A549 (cell line): Measurements from ENCODE around the gene PATJ. TPM values are rescaled to one million over a fixed set of nuclear protein-coding genes. Genes with fewer than 3 reads are reported as not detected.

Experiments
- ATAC-seq, 2 experiments: fragments of 200-7000 bp in 1 of 2; fragments of >200 bp in 1 of 2; cut with Nextera tagmentation in 1 of 2; cut with Tn5 transposase in 1 of 2; 3 replicates each; pipeline versions ENCODE4 v1.8.0 to v1.9.1; 2018 to 2020; ENCODE audit warnings: mild to moderate bottlenecking in 1 of 2, moderate library complexity in 1 of 2
- CTCF ChIA-PET: fragments of 300-600 bp; sonication (Branson Sonifier 250); formaldehyde crosslinking; extraction: SDS; loops from one replicate; lab custom pipeline; 2021; ENCODE audit warnings: antibody characterized with exemption, inconsistent platforms; lab: Yijun Ruan, JAX
- POLR2A ChIA-PET: fragments of 350-600 bp; formaldehyde crosslinking; extraction: SDS; loops from one replicate; lab custom pipeline; 2021; ENCODE audit warnings: antibody characterized with exemption, inconsistent platforms; lab: Yijun Ruan, JAX
- DNase-seq, 2 experiments: peaks; one replicate each; pipeline versions ENCODE4 v3.0.0 to v3.0.0-alpha.2; 2011 to 2016; ENCODE audit warnings: low read depth in 1 of 2, low spot score in 1 of 2
- FAIRE-seq: peaks from 2 replicates; lab custom pipeline; 2011; peaks lifted over from hg19 to GRCh38; lab: Jason Lieb, UNC
- H3K27ac ChIP-seq, 2 experiments: fragments of >200 bp; sonication (Bioruptor Twin); formaldehyde crosslinking; 3 replicates each; pipeline ENCODE4 v1.5.1; 2016 to 2017
- H3K4me1 ChIP-seq: fragments of >200 bp; sonication (Bioruptor Twin); formaldehyde crosslinking; 3 replicates; pipeline ENCODE4 v1.6.1; 2016
- H3K4me2 ChIP-seq: fragments of >200 bp; sonication (Bioruptor Twin); formaldehyde crosslinking; 3 replicates; pipeline ENCODE4 v1.6.1; 2016
- H3K4me3 ChIP-seq: fragments of >200 bp; sonication (Bioruptor Twin); formaldehyde crosslinking; 3 replicates; pipeline ENCODE4 v1.5.1; 2016
- H3K9me3 ChIP-seq: fragments of >200 bp; sonication (Bioruptor Twin); formaldehyde crosslinking; 3 replicates; pipeline ENCODE4 v1.6.1; 2016
- BCL3 ChIP-seq: fragments of >200 bp; sonication (Bioruptor Twin); formaldehyde crosslinking; IDR thresholded peaks from 3 replicates; pipeline ENCODE4 v1.6.1; 2016
- CBX8 ChIP-seq: fragments of 200-600 bp; sonication (generic); IDR thresholded peaks from 2 replicates; pipeline ENCODE4 v1.6.1; 2016
- CHD2 ChIP-seq: fragments of 150-350 bp; IDR thresholded peaks from 2 replicates; pipeline ENCODE4 v1.6.1; 2014; ENCODE audit warnings: low read length; ENCODE audit not compliant: partially characterized antibody
- FOSL2 ChIP-seq, 2 experiments: fragments of 450-650 bp in 1 of 2; fragments of >200 bp in 1 of 2; sonication (Bioruptor Twin) in 1 of 2; formaldehyde crosslinking; IDR thresholded peaks; 2 replicates each; pipeline versions ENCODE4 v1.5.0 to v1.6.1; 2016 to 2020; ENCODE audit warnings: mild to moderate bottlenecking in 1 of 2, moderate library complexity in 1 of 2
- FOXS1 ChIP-seq: fragments of 250-450 bp; sonication (Bioruptor Pico); IDR thresholded peaks from 2 replicates; pipeline ENCODE4 v1.5.0; 2020; ENCODE audit warnings: mild to moderate bottlenecking, moderate library complexity
- HMGXB4 ChIP-seq: fragments of 250-450 bp; sonication (Bioruptor Pico); IDR thresholded peaks from 2 replicates; pipeline ENCODE4 v1.5.0; 2021; ENCODE audit warnings: mild to moderate bottlenecking, moderate library complexity, borderline replicate concordance
- HOXA7 ChIP-seq: fragments of 250-450 bp; sonication (Bioruptor Pico); IDR thresholded peaks from 2 replicates; pipeline ENCODE4 v1.5.0; 2020; ENCODE audit warnings: mild to moderate bottlenecking, moderate library complexity
- HOXB13 ChIP-seq: fragments of 250-450 bp; sonication (Bioruptor Pico); IDR thresholded peaks from 2 replicates; pipeline ENCODE4 v1.5.0; 2020; ENCODE audit warnings: low read depth, mild to moderate bottlenecking, moderate library complexity
- HOXB5 ChIP-seq: fragments of 250-450 bp; sonication (Bioruptor Pico); IDR thresholded peaks from 2 replicates; pipeline ENCODE4 v1.5.0; 2020; ENCODE audit warnings: mild to moderate bottlenecking, moderate library complexity
- JUNB ChIP-seq: fragments of >200 bp; sonication (Bioruptor Twin); formaldehyde crosslinking; IDR thresholded peaks from 2 replicates; pipeline ENCODE4 v1.6.1; 2016
- MAFK ChIP-seq: fragments of 450-650 bp; IDR thresholded peaks from 2 replicates; pipeline ENCODE4 v1.6.1; 2014; ENCODE audit not compliant: partially characterized antibody
- MAX ChIP-seq: IDR thresholded peaks from 2 replicates; pipeline ENCODE4 v1.6.1; 2012
- MAZ ChIP-seq: fragments of 150-350 bp; IDR thresholded peaks from 2 replicates; pipeline ENCODE4 v1.6.1; 2014; ENCODE audit warnings: antibody characterized with exemption, low read depth, low read length, borderline replicate concordance
- MYC ChIP-seq: IDR thresholded peaks from 2 replicates; pipeline ENCODE4 v1.6.1; 2012; ENCODE audit warnings: mild to moderate bottlenecking, inconsistent platforms, low read length, improper control_type of control experiment, borderline replicate concordance
- NFE2L2 ChIP-seq: fragments of 150-350 bp; conservative IDR thresholded peaks from 2 replicates; pipeline ENCODE4 v1.6.1; 2014; ENCODE audit warnings: low read length
- NR3C1 ChIP-seq: fragments of >200 bp; sonication (Bioruptor Twin); formaldehyde crosslinking; IDR thresholded peaks from 3 replicates; pipeline ENCODE4 v1.6.1; 2017
- PBX3 ChIP-seq: IDR thresholded peaks from 2 replicates; pipeline ENCODE4 v1.6.1; 2012
- POLR2A ChIP-seq: IDR thresholded peaks from 2 replicates; pipeline ENCODE4 v1.6.1; 2012; ENCODE audit warnings: mild to moderate bottlenecking, low read length
- RAD21 ChIP-seq, 2 experiments: fragments of >200 bp in 1 of 2; sonication (Bioruptor Twin) in 1 of 2; formaldehyde crosslinking in 1 of 2; IDR thresholded peaks in 1 of 2; conservative IDR thresholded peaks in 1 of 2; 2 replicates in 1 of 2; 3 replicates in 1 of 2; pipeline ENCODE4 v1.6.1; 2012 to 2018; ENCODE audit warnings: inconsistent platforms in 1 of 2
- RCOR1 ChIP-seq: fragments of 150-350 bp; IDR thresholded peaks from 2 replicates; pipeline ENCODE4 v1.6.1; 2014; ENCODE audit warnings: antibody characterized with exemption, low read length, low read depth
- RNF2 ChIP-seq: fragments of 200-600 bp; sonication (generic); IDR thresholded peaks from 2 replicates; pipeline ENCODE4 v1.6.1; 2016; ENCODE audit warnings: low read depth, mild to moderate bottlenecking, antibody characterized with exemption, moderate library complexity, borderline replicate concordance
- WGBS: methylation state at CpG from one replicate; pipeline ENCODE4 v1.1.6; 2017; ENCODE audit errors: missing lambda C conversion rate; 5-methylcytosine and 5-hydroxymethylcytosine counted together
- polyA plus RNA-seq, 4 experiments: library from polyadenylated mRNA; depleted of rRNA in 3 of 4; stranded (reverse); fragments of >200 nt; fragmentation: RNase III in 1 of 4; extraction: RNeasy Plus Mini Kit Qiagen cat#74134 plus additional on column Dnase treatment in 1 of 4; gene quantifications; 2 replicates in 3 of 4; 3 replicates in 1 of 4; pipeline ENCODE4 v1.2.3, GENCODE V29; 2011 to 2017

Gene PATJ
- polyA plus RNA-seq, 2 of the 4 experiments (the other 2 are of a cell fraction), result 6.0 to 14.7 TPM

GRCh38 chr1:62068416-62068843, 326.1 kb downstream of the PATJ start:
- Histone ChIP-seq H3K4me1 (no peaks in the 10 kb centered on the region), H3K4me2 (no peak overlapping the region), H3K4me3 (no peak overlapping the region), H3K9me3 (0 out of 3 replicates have a peak, but pooled peaks cover 3% of the 10 kb centered on the region), H3K27ac (no peak overlapping the region)
- POLR2A ChIA-PET, result no interaction called here
- CTCF ChIA-PET, result interaction anchor here (1.1 to 2.0 kb wide), 3 partner anchors 14 to 1220 kb away, joined by 3 to 7 read pairs (median 4); no protein-coding TSS in a partner anchor
- no peak for FAIRE-seq
- no peak for DNase-seq
- WGBS, result 80% methylated on average over 1 of the region's 1 CpG
- no peak for ATAC-seq
- no peak for TF ChIP-seq NR3C1
- no peak for TF ChIP-seq RNF2
- TF ChIP-seq JUNB, result no peak
- no peak for TF ChIP-seq HOXB5 (CRISPR knock-in tag)
- TF ChIP-seq MYC, result no peak
- TF ChIP-seq HOXB13 (CRISPR knock-in tag), result no peak
- TF ChIP-seq FOSL2 (IDR thresholded peaks at IDR 0.05), result no peak
- TF ChIP-seq FOSL2 (CRISPR knock-in tag; IDR thresholded peaks at IDR 0.05), result no peak
- no peak for TF ChIP-seq FOXS1 (CRISPR knock-in tag)
- TF ChIP-seq NFE2L2, result no peak
- TF ChIP-seq RAD21 (conservative IDR thresholded peaks at IDR 0.05 in 1 of 2, IDR thresholded peaks at IDR 0.05 in 1 of 2), result no peak
- no peak for TF ChIP-seq CHD2
- no peak for TF ChIP-seq PBX3

GRCh38 chr1:62068978-62069377, 326.7 kb downstream of the PATJ start:
- Histone ChIP-seq H3K4me3 (no peak overlapping the region), H3K4me1 (no peaks in the 10 kb centered on the region), H3K9me3 (0 out of 3 replicates have a peak, but pooled peaks cover 3% of the 10 kb centered on the region), H3K4me2 (no peak overlapping the region), H3K27ac (no peak overlapping the region)
- ChIA-PET POLR2A (no interaction called here), CTCF (interaction anchor here (1.1 to 2.0 kb wide), 3 partner anchors 14 to 1220 kb away, joined by 3 to 7 read pairs (median 4); no protein-coding TSS in a partner anchor)
- TF ChIP-seq POLR2A, result no peak
- TF ChIP-seq BCL3, result no peak
- TF ChIP-seq HOXB13 (CRISPR knock-in tag), result no peak
- no peak for TF ChIP-seq HOXA7 (CRISPR knock-in tag)
- no peak for TF ChIP-seq CBX8
- TF ChIP-seq MAZ, result no peak
- TF ChIP-seq MAFK, result no peak
- TF ChIP-seq HMGXB4 (CRISPR knock-in tag), result no peak
- TF ChIP-seq MYC, result no peak
- TF ChIP-seq MAX, result no peak
- no peak for TF ChIP-seq RCOR1
- FAIRE-seq (no peak), DNase-seq (no peak), ATAC-seq (no peak)
- 75% methylated on average over 5 of the region's 5 CpGs for WGBS
